Measurements from ENCODE around the gene RASSF3. TPM values are rescaled to one million over a fixed set of nuclear protein-coding genes. Genes with fewer than 3 reads are reported as not detected.

Gene RASSF3
- total RNA-seq, 3 donors from 2014 or later = 23.4 to 28.4 (median 24.6) TPM

DNA sequence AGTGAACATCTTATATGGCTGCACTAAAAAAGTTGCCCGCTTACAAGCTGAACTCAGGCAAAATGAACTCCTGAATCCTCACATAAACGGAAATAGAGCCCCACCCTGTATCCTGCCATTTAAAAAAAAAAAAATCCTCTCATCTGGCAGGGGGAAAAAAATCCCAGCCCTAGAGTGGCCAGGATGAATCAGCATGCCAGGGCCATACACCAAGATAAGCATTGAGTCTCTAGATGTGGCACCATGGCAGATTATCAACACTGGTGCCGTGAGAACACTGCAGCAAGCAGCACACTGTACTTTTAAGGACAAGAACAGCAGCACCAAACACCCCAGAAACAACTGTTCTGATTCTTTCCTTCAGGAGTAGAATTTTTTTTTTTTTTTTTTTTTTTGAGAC, 65.5 kb downstream of the RASSF3 start:
- Histone ChIP-seq H3K27ac (peak overlapping the region in 1 of 2 donors; percentile 39), H3K9me3 (no peaks in the 10 kb centered on the region), H3K27me3 (no peaks in the 10 kb centered on the region), H3K4me1 (peaks cover 0 to 18% of the 10 kb centered on the region in 2 donors), H3K4me3 (no peak overlapping the region), H3K36me3 (no peaks in the 10 kb centered on the region)
- DNase-seq (ENCODE audit: low spot score in 2 of 2) = no peak
- intact Hi-C loops (cut with DNase I; ENCODE audit: low total_unique reads) = no loop called here
- TF ChIP-seq POLR2AphosphoS5 (IDR thresholded peaks at IDR 0.05) (no peak), POLR2A (IDR thresholded peaks at IDR 0.05) (no peak)
- TF ChIP-seq, protein P1, sequence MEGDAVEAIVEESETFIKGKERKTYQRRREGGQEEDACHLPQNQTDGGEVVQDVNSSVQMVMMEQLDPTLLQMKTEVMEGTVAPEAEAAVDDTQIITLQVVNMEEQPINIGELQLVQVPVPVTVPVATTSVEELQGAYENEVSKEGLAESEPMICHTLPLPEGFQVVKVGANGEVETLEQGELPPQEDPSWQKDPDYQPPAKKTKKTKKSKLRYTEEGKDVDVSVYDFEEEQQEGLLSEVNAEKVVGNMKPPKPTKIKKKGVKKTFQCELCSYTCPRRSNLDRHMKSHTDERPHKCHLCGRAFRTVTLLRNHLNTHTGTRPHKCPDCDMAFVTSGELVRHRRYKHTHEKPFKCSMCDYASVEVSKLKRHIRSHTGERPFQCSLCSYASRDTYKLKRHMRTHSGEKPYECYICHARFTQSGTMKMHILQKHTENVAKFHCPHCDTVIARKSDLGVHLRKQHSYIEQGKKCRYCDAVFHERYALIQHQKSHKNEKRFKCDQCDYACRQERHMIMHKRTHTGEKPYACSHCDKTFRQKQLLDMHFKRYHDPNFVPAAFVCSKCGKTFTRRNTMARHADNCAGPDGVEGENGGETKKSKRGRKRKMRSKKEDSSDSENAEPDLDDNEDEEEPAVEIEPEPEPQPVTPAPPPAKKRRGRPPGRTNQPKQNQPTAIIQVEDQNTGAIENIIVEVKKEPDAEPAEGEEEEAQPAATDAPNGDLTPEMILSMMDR (IDR thresholded peaks at IDR 0.05) = no peak

DNA sequence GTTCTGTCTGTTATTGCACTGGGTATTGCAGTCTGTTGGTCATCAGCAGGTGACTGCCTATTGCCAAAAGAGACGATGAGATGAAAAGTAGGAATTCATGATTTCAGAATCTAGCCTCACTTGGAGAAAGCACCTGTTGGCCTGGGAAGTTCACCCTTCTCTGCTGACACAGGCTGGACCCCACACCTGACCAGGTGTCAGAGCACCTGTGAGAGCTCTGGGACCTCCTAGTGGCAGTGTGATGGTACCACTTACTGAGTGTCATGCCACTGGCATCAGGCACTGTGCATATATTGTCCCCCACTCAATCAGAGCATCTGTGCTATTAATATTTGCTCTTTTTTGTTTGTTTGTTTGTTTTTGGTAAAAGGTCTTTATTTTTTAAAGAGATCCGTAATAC, 68.0 kb downstream of the RASSF3 start:
- Histone ChIP-seq H3K4me3 (no peak overlapping the region), H3K9me3 (no peaks in the 10 kb centered on the region), H3K4me1 (peaks cover 0 to 11% of the 10 kb centered on the region in 2 donors), H3K27me3 (no peaks in the 10 kb centered on the region), H3K36me3 (no peaks in the 10 kb centered on the region), H3K27ac (peak overlapping the region; percentile 17 to 50)
- intact Hi-C loops (cut with DNase I; ENCODE audit: low total_unique reads) = no loop called here
- TF ChIP-seq POLR2A (IDR thresholded peaks at IDR 0.05) (no peak), POLR2AphosphoS5 (IDR thresholded peaks at IDR 0.05) (no peak)
- TF ChIP-seq, protein P1 (IDR thresholded peaks at IDR 0.05) = no peak
- no peak for DNase-seq (ENCODE audit: low spot score in 2 of 2)

DNA sequence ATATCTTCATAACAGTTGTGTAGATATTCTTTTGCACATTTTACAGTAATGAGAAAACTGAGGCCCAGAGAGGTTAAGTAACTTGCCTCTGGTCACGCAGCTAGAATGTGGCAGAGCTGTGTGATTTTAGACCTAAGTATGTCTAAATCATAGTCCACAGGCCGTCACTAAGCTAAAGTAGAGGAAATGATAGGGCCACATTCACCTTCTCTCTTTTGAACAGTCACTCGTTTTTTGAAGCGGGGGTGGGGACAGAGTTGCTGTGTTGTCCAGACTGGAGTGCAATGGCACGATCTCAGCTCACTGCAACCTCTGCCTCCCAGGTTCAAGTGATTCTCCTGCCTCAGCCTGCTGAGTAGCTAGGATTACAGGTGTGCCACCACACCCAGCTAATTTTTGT, 68.5 kb downstream of the RASSF3 start:
- Histone ChIP-seq H3K27ac (peak overlapping the region; percentile 79 to 88), H3K27me3 (no peaks in the 10 kb centered on the region), H3K4me3 (no peak overlapping the region), H3K9me3 (no peaks in the 10 kb centered on the region), H3K36me3 (no peaks in the 10 kb centered on the region), H3K4me1 (peaks cover 0 to 6% of the 10 kb centered on the region in 2 donors)
- no peak for TF ChIP-seq POLR2AphosphoS5 (IDR thresholded peaks at IDR 0.05)
- TF ChIP-seq, protein P1 (IDR thresholded peaks at IDR 0.05) = no peak
- TF ChIP-seq POLR2A (IDR thresholded peaks at IDR 0.05) = no peak
- intact Hi-C loops (cut with DNase I; ENCODE audit: low total_unique reads) = no loop called here
- DNase-seq (ENCODE audit: low spot score in 2 of 2) = no peak

DNA sequence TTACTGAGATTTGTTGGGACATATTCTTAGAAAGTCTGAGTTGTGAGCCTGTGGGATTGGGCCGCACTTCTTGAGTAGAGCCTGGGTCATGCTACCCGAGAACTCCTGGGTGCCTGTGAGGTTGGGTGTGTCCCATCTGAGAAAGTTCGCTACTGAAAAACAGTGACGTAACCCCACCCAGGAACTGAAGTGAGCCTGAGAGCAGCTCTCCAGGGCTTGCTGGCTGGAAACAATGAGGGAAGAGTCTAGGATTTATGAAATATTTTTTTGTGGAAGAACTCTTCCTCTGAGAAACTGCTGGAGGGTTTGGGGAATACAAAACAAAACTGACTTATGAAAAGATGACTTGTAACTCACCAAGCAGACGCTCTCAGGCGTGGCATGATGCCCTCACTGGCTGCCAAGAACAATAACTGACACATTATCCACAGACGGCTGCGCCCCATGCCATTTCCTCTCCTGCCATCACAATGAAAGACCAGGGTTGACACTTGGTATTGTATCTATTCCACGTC, 69.2 kb downstream of the RASSF3 start:
- Histone ChIP-seq H3K4me3 (peak overlapping the region; percentile 9 to 46 (median 18)), H3K4me1 (no peaks in the 10 kb centered on the region), H3K27ac (peak overlapping the region; percentile 79 to 88), H3K27me3 (no peaks in the 10 kb centered on the region), H3K9me3 (no peaks in the 10 kb centered on the region), H3K36me3 (no peaks in the 10 kb centered on the region)
- TF ChIP-seq, protein P1 (IDR thresholded peaks at IDR 0.05) = peak in 1 of 3 donors; percentile 7
- peak in 1 of 3 donors; percentile 71 for TF ChIP-seq POLR2AphosphoS5 (IDR thresholded peaks at IDR 0.05)
- TF ChIP-seq POLR2A (IDR thresholded peaks at IDR 0.05) = no peak
- intact Hi-C loops (cut with DNase I; ENCODE audit: low total_unique reads) = no loop called here
- peak; percentile 82 to 93 for DNase-seq (ENCODE audit: low spot score in 2 of 2)

DNA sequence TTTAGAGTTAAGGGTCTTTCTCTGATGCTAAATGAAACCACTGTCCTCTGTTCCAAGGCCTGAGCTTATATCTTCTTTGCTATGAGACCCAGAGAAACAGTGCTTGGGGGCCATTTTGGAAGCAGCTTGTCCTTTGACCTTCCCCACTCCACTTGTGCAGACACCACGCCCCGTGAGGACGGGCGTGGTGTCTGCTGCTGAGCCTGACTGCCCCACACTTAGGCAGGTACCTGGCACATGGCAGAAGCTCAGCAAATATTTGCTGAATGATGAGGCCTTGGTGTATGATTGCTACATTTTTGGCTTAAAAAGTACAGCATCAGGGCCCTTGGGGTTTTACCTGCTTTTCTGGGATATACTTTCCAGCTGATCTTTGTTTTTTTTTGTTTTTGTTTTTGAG, 69.9 kb downstream of the RASSF3 start:
- DNase-seq (ENCODE audit: low spot score in 2 of 2) = no peak
- H3K4me3 ChIP-seq = peak overlapping the region in 2 of 3 donors; percentile 18 to 46
- H3K4me1 ChIP-seq = no peaks in the 10 kb centered on the region
- H3K9me3 ChIP-seq = no peaks in the 10 kb centered on the region
- H3K36me3 ChIP-seq = no peaks in the 10 kb centered on the region
- intact Hi-C loops (cut with DNase I; ENCODE audit: low total_unique reads) = no loop called here
- peak overlapping the region; percentile 79 to 88 for H3K27ac ChIP-seq
- no peaks in the 10 kb centered on the region for H3K27me3 ChIP-seq
- no peak for TF ChIP-seq POLR2AphosphoS5 (IDR thresholded peaks at IDR 0.05)
- TF ChIP-seq, protein P1 (IDR thresholded peaks at IDR 0.05) = no peak
- TF ChIP-seq POLR2A (IDR thresholded peaks at IDR 0.05) = no peak

Data from breast epithelium (tissue), 4 donors.